BE2C (cell line): ENCODE data around the gene INHA.

Experiments
- DNase-seq: peaks from one replicate; pipeline ENCODE4 v3.0.0-alpha.2; 2020
- H3K27me3 ChIP-seq: fragments of 250-450 bp; sonication (Bioruptor Pico); 2 replicates; pipeline ENCODE4 v1.5.1; 2020; ENCODE audit warnings: mild to moderate bottlenecking
- H3K36me3 ChIP-seq: fragments of 250-450 bp; sonication (Bioruptor Pico); 2 replicates; pipeline ENCODE4 v1.5.1; 2020; ENCODE audit warnings: mild to moderate bottlenecking
- H3K4me1 ChIP-seq: fragments of 250-450 bp; sonication (Bioruptor Pico); 2 replicates; pipeline ENCODE4 v1.5.1; 2020
- H3K4me3 ChIP-seq: 2 replicates; pipeline ENCODE4 v1.5.1; 2011; ENCODE audit warnings: low read depth, low read length
- H3K9me3 ChIP-seq: fragments of 250-450 bp; sonication (Bioruptor Pico); 2 replicates; pipeline ENCODE4 v1.5.1; 2020
- TF ChIP-seq, protein P1 (sequence below): IDR thresholded peaks from 2 replicates; pipeline ENCODE4 v1.5.1; 2012; ENCODE audit warnings: mild to moderate bottlenecking, low read depth, low read length

INHA gene

DNA sequence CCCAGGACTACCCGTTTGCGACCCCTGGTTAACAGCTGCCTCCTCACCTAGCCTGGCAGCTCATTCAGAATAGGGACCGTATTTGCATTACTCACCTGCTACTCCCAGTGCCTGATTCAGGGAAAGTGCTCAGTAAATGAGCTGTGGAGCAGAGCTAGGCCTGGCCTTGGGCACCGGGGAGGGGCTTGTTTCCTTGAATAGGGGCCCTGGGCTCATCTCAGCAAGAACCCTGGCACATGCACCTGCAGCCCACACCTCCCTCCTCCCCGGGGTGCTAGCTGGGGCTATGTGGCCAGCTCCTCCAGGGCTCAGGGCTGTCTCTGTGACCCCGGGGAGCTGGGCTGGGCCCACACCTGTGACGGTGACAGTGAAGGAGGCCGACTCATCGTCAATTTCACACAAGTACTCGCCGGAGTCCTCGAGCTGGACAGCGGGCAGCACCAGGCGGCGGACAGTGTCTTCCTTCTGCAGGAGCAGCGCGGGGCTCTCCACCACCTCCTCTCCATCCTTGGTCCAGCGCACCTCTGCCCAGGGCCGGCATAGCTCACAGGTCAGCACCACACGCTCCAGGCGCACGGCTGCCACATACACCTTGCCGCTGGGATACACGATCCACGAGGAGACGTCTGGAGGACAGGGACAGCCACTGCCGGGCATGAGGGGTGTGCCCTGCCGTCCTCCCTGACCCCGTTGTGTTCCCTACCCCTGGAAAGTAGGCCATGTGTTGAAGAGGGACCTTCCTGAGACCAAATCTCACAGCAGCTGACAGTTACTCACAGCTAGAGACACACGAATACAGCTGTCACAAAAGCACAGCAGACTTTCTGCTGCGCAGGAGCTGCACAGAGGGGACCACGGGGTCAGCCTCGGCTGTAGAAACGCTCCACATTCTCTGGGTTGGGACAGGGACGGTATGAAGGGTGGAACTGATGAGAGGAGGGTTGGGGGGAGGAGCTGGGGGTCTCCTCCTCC is 9.8 kb upstream of the INHA start:
- Histone ChIP-seq H3K4me3 (no peak overlapping the region), H3K4me1 (peaks cover 10% of the 10 kb centered on the region; the same call in 1 of the 2 replicates), H3K27me3 (no peaks in the 10 kb centered on the region), H3K36me3 (peaks cover 37% of the 10 kb centered on the region), H3K9me3 (no peaks in the 10 kb centered on the region)
- TF ChIP-seq, protein P1, sequence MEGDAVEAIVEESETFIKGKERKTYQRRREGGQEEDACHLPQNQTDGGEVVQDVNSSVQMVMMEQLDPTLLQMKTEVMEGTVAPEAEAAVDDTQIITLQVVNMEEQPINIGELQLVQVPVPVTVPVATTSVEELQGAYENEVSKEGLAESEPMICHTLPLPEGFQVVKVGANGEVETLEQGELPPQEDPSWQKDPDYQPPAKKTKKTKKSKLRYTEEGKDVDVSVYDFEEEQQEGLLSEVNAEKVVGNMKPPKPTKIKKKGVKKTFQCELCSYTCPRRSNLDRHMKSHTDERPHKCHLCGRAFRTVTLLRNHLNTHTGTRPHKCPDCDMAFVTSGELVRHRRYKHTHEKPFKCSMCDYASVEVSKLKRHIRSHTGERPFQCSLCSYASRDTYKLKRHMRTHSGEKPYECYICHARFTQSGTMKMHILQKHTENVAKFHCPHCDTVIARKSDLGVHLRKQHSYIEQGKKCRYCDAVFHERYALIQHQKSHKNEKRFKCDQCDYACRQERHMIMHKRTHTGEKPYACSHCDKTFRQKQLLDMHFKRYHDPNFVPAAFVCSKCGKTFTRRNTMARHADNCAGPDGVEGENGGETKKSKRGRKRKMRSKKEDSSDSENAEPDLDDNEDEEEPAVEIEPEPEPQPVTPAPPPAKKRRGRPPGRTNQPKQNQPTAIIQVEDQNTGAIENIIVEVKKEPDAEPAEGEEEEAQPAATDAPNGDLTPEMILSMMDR: no peak
- DNase-seq: no peak

DNA sequence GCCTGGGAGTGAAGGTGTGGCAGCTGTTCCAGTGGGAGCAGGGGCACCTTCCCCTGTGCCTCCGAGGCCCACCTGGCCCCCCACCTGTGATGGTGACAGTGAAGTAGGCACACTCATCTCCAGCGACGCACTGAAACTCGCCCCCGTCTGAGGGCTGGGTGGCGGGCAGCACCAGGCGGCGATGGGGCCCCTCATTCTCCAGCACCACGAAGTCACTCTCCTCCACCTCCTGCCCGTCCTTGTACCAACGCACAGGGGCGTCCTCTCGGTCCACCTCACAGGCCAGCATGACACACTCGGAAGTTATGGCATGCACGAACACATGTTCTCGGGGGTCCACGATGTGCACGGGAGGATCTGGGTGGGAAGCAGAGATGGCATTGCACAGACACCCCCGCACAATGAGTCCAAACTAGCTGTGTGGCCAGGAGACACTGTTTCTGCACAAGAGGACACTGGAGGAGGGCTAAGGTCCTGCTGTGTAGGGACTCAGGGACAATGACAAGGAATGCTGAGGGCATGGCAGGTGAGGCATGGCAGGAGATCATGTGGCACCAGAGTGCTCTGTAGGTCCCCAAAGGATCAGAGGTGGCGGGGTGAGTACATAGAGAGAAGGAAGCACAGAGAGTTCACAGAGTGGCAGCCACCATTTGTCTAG is 8.7 kb upstream of the INHA start:
- Histone ChIP-seq H3K9me3 (no peaks in the 10 kb centered on the region), H3K4me1 (peaks cover 10% of the 10 kb centered on the region; the same call in 1 of the 2 replicates), H3K27me3 (no peaks in the 10 kb centered on the region), H3K36me3 (peaks cover 43% of the 10 kb centered on the region), H3K4me3 (no peak overlapping the region)
- TF ChIP-seq, protein P1: no peak
- DNase-seq: no peak

DNA sequence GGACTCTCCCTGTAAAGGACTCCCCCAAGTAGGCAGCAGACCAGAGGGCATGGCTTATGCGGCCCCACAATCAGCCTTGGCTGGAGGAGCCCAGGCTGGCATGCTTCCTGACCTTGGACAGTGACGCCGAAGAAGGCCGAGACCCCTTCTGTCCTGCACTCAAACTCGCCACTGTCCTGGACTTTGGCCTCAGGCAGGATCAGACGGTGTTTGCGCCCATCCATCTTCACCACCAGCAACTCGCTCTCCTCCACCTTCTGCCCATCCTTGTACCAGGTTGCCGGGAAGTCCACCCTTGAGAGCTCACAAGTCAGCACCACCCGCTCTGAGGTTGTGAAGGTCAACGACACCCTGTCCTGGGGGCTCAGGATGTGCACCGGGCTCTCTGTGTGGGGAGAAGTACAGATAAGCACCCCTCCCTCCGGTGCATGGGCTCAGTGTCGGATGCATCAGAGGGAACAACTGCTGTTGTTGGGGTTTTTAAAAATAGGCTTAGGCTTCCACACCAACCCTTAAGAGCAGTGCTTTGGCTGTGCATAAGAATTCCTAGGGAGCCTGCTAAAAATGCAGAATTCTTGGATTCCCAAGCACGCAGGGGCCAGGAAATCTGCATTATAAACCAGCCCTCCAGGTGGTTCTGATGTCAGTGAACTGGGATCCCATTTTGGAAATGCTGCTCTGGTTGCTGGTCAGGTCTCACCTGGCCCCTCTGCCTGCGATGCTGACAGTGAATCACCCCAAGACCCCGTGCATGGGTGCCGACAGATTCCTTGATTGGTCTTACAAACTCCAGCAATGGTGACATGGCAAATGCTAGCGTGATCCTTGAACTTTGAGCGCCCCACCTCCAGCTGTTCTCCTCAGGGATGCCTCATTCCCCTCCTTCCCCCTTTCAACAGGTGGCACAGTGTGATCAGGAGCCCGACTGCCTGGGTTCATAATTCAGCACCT is 6.7 kb upstream of the INHA start:
- no peak overlapping the region for H3K4me3 ChIP-seq
- no peaks in the 10 kb centered on the region for H3K27me3 ChIP-seq
- TF ChIP-seq, protein P1: no peak
- no peaks in the 10 kb centered on the region for H3K9me3 ChIP-seq
- peaks cover 50% of the 10 kb centered on the region for H3K36me3 ChIP-seq
- peaks cover 16% of the 10 kb centered on the region; the same call in 1 of the 2 replicates for H3K4me1 ChIP-seq
- no peak for DNase-seq

DNA sequence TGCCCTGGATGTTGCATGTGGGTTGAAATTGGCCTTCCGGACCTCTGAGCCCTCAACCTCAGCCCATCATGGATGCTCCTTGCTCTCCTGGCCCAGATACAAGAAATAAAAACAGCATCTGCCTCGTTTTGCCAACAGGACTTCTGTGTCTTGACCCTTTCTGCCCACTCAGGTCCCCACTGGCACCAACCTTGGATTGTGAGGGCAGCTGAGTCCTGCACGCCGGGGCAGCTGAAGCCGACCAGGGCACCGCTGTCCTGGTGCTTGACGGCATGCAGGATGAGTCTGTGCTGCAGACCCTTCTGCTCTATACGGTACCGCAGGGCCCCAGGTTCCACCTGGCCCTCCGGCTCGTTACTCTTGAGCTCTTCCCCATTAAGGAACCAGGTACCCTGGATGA is 5.5 kb upstream of the INHA start:
- H3K36me3 ChIP-seq: peaks cover 46% of the 10 kb centered on the region
- peaks cover 7% of the 10 kb centered on the region for H3K4me1 ChIP-seq
- H3K27me3 ChIP-seq: no peaks in the 10 kb centered on the region
- TF ChIP-seq, protein P1: no peak
- H3K4me3 ChIP-seq: no peak overlapping the region
- H3K9me3 ChIP-seq: no peaks in the 10 kb centered on the region
- DNase-seq: no peak

DNA sequence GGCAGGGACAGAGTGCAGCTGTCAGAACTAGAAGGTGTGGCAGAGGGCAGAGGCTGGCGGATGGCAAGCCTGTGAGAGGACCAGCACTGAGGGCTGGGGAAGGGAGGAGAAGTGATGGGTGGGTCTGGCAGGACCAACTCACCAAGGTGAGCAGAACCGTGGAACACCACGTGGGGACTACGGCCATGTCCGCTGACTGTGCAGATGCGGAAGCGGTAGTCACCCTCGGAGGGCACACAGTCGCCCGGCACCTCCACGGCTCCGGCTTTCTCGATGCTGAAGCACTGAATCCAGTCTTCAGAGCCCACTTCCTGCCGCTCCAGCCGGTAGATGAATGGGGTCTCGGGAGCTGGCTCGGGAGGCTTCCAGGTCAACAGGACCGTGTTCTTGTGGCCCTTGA is 5.0 kb upstream of the INHA start:
- TF ChIP-seq, protein P1: no peak

More for the DNA sequence above, 5.0 kb upstream of the INHA start:
- Histone ChIP-seq H3K4me3 (no peak overlapping the region), H3K36me3 (peaks cover 43% of the 10 kb centered on the region), H3K27me3 (no peaks in the 10 kb centered on the region), H3K4me1 (peaks cover 11% of the 10 kb centered on the region), H3K9me3 (no peaks in the 10 kb centered on the region)
- DNase-seq: no peak
